Upper lobe of right lung (tissue), 1 donor: Measurements from ENCODE around the gene SPOCD1. TPM values are rescaled to one million over a fixed set of nuclear protein-coding genes. Genes with fewer than 3 reads are reported as not detected.

Source experiments
- ATAC-seq: fragments of 200-7000 bp; cut with Tn5 transposase; one replicate; pipeline ENCODE4 v1.9.1; 2020; ENCODE audit warnings: mild to moderate bottlenecking, moderate library complexity
- DNase-seq: peaks from one replicate; pipeline ENCODE4 v3.0.0-alpha.2; 2020
- H3K27ac ChIP-seq: fragments of 200-600 bp; one replicate; pipeline ENCODE4 v1.8.0; 2022
- H3K27me3 ChIP-seq: fragments of 200-600 bp; one replicate; pipeline ENCODE4 v1.8.0; 2022; ENCODE audit warnings: mild to moderate bottlenecking
- H3K36me3 ChIP-seq: fragments of 200-600 bp; one replicate; pipeline ENCODE4 v1.8.0; 2022
- H3K4me1 ChIP-seq: fragments of 200-600 bp; one replicate; pipeline ENCODE4 v1.8.0; 2022
- H3K4me3 ChIP-seq: fragments of 200-600 bp; one replicate; pipeline ENCODE4 v1.8.0; 2022; ENCODE audit warnings: mild to moderate bottlenecking
- H3K9me3 ChIP-seq: fragments of 200-600 bp; one replicate; pipeline ENCODE4 v1.8.0; 2022
- CTCF ChIP-seq: fragments of 200-600 bp; IDR thresholded peaks from one replicate; pipeline ENCODE4 v1.8.0; 2022; ENCODE audit warnings: antibody characterized with exemption
- intact Hi-C: fragments of 100-400 bp; cut with DNase I; formaldehyde crosslinking; loops from one replicate; pipeline ENCODE4 v1.11.0; 2022
- total RNA-seq: library from RNA; stranded (reverse); fragmentation: NEBNext Ultra II Directional; extraction: Animal tissue kit (Norgen Biotek cat#: 25700); gene quantifications from one replicate; pipeline ENCODE4 v1.2.1, GENCODE V29; 2021
- donor health status: DM: no; HTN: yes; CAD: no; lungs with severe emphysema.

The SPOCD1 gene
- total RNA-seq, 1 donor from 2014 or later: 31.4 TPM

GRCh38 chr1:31747304-31747703 lies 68.5 kb downstream of the SPOCD1 start:
- no peak for ATAC-seq
- intact Hi-C loops: no loop called here
- TF ChIP-seq CTCF: no peak

DNA sequence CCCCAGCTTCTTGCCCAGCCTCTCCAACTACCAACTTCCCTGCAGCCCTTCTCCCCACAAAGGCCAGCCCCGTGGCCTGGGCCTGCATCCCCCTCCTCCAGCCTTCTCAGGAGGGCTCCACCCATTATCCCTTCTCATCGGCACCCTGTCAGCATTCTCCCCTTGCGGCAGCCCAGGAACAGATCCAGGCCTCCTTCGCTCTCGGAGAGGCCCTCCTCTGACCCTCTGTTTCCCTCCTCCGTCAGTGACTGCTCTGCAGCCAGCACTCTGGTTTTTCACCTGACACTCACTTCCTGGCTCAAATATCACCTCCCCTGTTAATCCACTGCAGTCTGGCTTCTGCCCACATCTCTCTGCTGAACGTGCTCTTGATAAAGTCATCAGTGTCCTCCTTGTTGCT lies 69.1 kb downstream of the SPOCD1 start:
- Histone ChIP-seq H3K27ac (no peak overlapping the region), H3K4me3 (no peak overlapping the region), H3K9me3 (no peaks in the 10 kb centered on the region), H3K36me3 (no peaks in the 10 kb centered on the region), H3K4me1 (no peaks in the 10 kb centered on the region), H3K27me3 (no peaks in the 10 kb centered on the region)
- TF ChIP-seq CTCF: no peak
- intact Hi-C loops: no loop called here
- ATAC-seq: no peak
- no peak for DNase-seq

More at GRCh38 chr1:31747304-31747703, 68.5 kb downstream of the SPOCD1 start:
- no peaks in the 10 kb centered on the region for H3K36me3 ChIP-seq
- no peak overlapping the region for H3K4me3 ChIP-seq
- peaks cover 6% of the 10 kb centered on the region for H3K27me3 ChIP-seq
- no peak for DNase-seq
- H3K9me3 ChIP-seq: no peaks in the 10 kb centered on the region
- no peak overlapping the region for H3K27ac ChIP-seq
- no peaks in the 10 kb centered on the region for H3K4me1 ChIP-seq

GRCh38 chr1:31745946-31746670 lies 69.7 kb downstream of the SPOCD1 start:
- DNase-seq: no peak
- no peaks in the 10 kb centered on the region for H3K4me1 ChIP-seq
- no peak overlapping the region for H3K4me3 ChIP-seq
- no peak for ATAC-seq
- TF ChIP-seq CTCF: no peak
- H3K27me3 ChIP-seq: no peaks in the 10 kb centered on the region
- no peak overlapping the region for H3K27ac ChIP-seq
- no peaks in the 10 kb centered on the region for H3K9me3 ChIP-seq
- no peaks in the 10 kb centered on the region for H3K36me3 ChIP-seq
- intact Hi-C loops: no loop called here

DNA sequence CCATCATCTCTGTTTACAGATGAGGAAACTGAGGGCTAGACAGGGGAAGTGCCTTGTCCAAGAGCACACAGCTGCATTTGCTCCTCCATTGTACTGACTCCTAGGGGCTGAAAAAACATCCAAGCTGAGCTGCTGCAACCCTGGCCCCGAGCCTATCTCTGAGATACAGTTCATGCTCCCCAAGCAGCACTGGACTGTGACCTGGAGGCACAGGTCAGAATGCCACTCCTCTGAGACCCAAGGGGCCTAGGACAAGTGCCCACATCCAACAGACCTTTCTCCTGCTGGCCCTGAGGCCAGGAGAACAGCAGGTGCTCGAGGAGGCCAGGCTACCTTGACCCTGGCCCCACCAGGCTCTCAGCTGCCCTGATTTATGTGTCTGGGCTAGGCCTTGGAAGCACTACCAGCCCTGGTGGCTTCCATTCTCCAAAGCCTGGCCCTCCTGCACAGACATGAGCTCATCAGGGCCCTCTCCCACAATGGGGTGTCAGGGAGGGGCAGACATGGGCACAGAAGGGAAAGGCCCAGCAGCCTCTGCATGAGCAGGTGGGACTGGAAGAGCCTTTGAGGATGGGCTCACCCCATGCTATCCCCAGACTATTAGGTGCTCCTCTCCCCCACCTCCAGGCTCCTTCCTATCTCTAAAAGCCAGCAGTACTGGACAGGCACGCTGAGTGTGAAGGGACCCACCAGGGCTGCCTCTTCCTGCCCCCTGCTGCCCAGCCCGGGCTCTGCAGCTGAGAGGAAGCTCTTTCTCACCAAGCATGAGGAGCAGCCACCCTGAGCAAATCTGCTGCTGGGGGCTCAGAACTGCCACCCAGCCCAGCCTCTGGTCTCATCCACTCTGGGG lies 70.5 kb downstream of the SPOCD1 start:
- no peaks in the 10 kb centered on the region for H3K36me3 ChIP-seq
- no peaks in the 10 kb centered on the region for H3K4me1 ChIP-seq
- peak; percentile 74 for ATAC-seq
- no peak overlapping the region for H3K4me3 ChIP-seq
- H3K27me3 ChIP-seq: no peaks in the 10 kb centered on the region
- peak; percentile 63 for TF ChIP-seq CTCF
- DNase-seq: no peak
- intact Hi-C loops: no loop called here
- H3K9me3 ChIP-seq: no peaks in the 10 kb centered on the region
- H3K27ac ChIP-seq: no peak overlapping the region

DNA sequence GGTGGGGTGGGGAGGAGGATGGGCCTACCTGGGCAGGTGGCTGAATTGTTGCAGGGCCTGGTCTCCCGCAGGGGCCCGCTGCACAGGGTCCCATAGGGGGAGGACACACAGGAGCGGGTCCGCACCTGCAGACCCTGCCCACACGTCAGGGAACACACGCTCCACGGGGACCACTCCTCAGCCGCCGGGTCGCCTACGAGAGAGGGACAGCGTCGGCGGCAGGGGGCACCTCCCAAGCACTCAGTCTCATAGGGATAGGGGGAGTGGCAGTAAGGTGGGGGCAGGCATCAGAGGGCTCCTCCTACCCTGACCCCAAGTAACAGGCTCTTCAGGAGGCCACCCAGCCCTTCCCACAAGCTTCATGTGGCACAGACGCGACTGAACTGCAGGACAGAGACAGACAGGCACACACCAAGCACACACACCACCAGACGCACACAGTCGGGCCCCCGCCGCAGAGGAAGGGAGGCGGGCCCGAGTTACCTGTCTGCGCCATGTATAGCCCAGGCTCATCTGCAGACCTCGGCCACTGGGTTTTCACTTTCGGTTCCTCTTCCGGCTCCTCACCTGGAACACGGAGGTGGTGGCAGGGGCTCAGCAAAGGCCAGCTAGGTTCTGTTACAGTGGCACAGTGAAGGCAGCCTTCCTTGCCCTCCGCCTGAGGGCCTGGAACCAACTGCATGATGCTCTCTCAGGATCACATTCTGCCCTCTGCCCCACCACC lies 71.5 kb downstream of the SPOCD1 start:
- DNase-seq: no peak
- no peak overlapping the region for H3K27ac ChIP-seq
- no peak overlapping the region for H3K4me3 ChIP-seq
- intact Hi-C loops: no loop called here
- ATAC-seq: no peak
- H3K36me3 ChIP-seq: no peaks in the 10 kb centered on the region
- no peaks in the 10 kb centered on the region for H3K9me3 ChIP-seq
- no peak for TF ChIP-seq CTCF
- H3K4me1 ChIP-seq: no peaks in the 10 kb centered on the region
- H3K27me3 ChIP-seq: no peaks in the 10 kb centered on the region
